HG02642 (cell line): ENCODE measurements around the gene PRH2.

ENCODE experiments used
- ATAC-seq: cut with Tn5 transposase; IDR thresholded peaks from one replicate; pipeline ENCODE4 v1.9.1; 2021; ENCODE audit warnings: mild to moderate bottlenecking; ENCODE audit not compliant: unreplicated experiment, poor library complexity

Gene PRH2

GRCh38 chr12:10928746-10929286 is at the start of gene PRH2:
PRH2 (plus strand) TSS chr12:10929236; CDS start chr12:10929274, 38 bp downstream.
- ATAC-seq = no peak

- ATAC-seq = no peak
These were observed 44.8 kb upstream of the PRH2 start, which contains the start of gene PRH1 for GRCh38 chr12:10884086-10884725. PRH1 (minus strand) TSS chr12:10884255; CDS start chr12:10884217, 38 bp downstream.

GRCh38 chr12:10889226-10889625 is 39.8 kb upstream of the PRH2 start:
- no peak for ATAC-seq

GRCh38 chr12:10891937-10892336 is 37.1 kb upstream of the PRH2 start:
- ATAC-seq = no peak

GRCh38 chr12:10896854-10897253 is 32.2 kb upstream of the PRH2 start:
- ATAC-seq = no peak

- ATAC-seq = no peak
These were observed 28.5 kb upstream of the PRH2 start for GRCh38 chr12:10900530-10900929.

GRCh38 chr12:10900972-10901371 is 28.1 kb upstream of the PRH2 start:
- no peak for ATAC-seq

- ATAC-seq = no peak
These were observed 27.6 kb upstream of the PRH2 start for GRCh38 chr12:10901427-10901826.

- ATAC-seq = no peak
These were observed 24.4 kb upstream of the PRH2 start for GRCh38 chr12:10904686-10905085.

GRCh38 chr12:10909462-10909861 is 19.6 kb upstream of the PRH2 start, which contains the start of gene TAS2R13:
TAS2R13 (minus strand) TSS chr12:10909562; CDS start chr12:10909298, 264 bp downstream.
- no peak for ATAC-seq

GRCh38 chr12:10910380-10910779 is 18.7 kb upstream of the PRH2 start:
- no peak for ATAC-seq

- no peak for ATAC-seq
These were observed 9.2 kb upstream of the PRH2 start for GRCh38 chr12:10919809-10920208.

GRCh38 chr12:10926269-10926668 is 2.8 kb upstream of the PRH2 start:
- ATAC-seq = no peak

GRCh38 chr12:10936506-10936905 is 7.5 kb downstream of the PRH2 start:
- ATAC-seq = no peak

- ATAC-seq = no peak
These were observed 10.1 kb downstream of the PRH2 start, which contains the start of gene TAS2R14 for GRCh38 chr12:10939163-10939562. TAS2R14 (minus strand) TSS chr12:10939263; CDS start chr12:10939207, 56 bp downstream.

GRCh38 chr12:10940389-10940788 is 11.4 kb downstream of the PRH2 start:
- ATAC-seq = no peak

- ATAC-seq = no peak
These were observed 12.3 kb downstream of the PRH2 start for GRCh38 chr12:10941369-10941768.

GRCh38 chr12:10941916-10942607 is 13.0 kb downstream of the PRH2 start:
- no peak for ATAC-seq

- no peak for ATAC-seq
These were observed 14.1 kb downstream of the PRH2 start for GRCh38 chr12:10943167-10943566.

GRCh38 chr12:10952645-10953044 is 23.6 kb downstream of the PRH2 start:
- ATAC-seq = no peak

- ATAC-seq = no peak
These were observed 27.0 kb downstream of the PRH2 start for GRCh38 chr12:10956085-10956484.
